Trophoblast cell (in vitro differentiated cells and primary cell): Measurements from ENCODE around the gene PHRF1.

ENCODE experiments used
- DNase-seq, 2 donors: peaks; one replicate each; pipeline ENCODE4 v3.0.0-alpha.2; 2016
- H2AFZ ChIP-seq: 2 replicates; pipeline ENCODE4 v1.6.1; 2013; ENCODE audit warnings: low read length, moderate library complexity, mild to moderate bottlenecking; ENCODE audit not compliant: insufficient read depth, poor library complexity
- H2AK5ac ChIP-seq: 2 replicates; pipeline ENCODE4 v1.6.1; 2013; ENCODE audit warnings: mild to moderate bottlenecking, low read length
- H2BK120ac ChIP-seq: 2 replicates; pipeline ENCODE4 v1.6.1; 2013; ENCODE audit warnings: low read length, mild to moderate bottlenecking, moderate library complexity; ENCODE audit not compliant: insufficient read depth, poor library complexity
- H2BK12ac ChIP-seq: 2 replicates; pipeline ENCODE4 v1.6.1; 2013; ENCODE audit warnings: mild to moderate bottlenecking, low read length, moderate library complexity
- H2BK5ac ChIP-seq: 2 replicates; pipeline ENCODE4 v1.6.1; 2013; ENCODE audit warnings: low read length, low read depth, moderate library complexity, mild to moderate bottlenecking; ENCODE audit not compliant: poor library complexity
- H3K14ac ChIP-seq: 2 replicates; pipeline ENCODE4 v1.6.1; 2013; ENCODE audit warnings: mild to moderate bottlenecking, low read length
- H3K18ac ChIP-seq: 2 replicates; pipeline ENCODE4 v1.6.1; 2013; ENCODE audit warnings: mild to moderate bottlenecking, low read length
- H3K23ac ChIP-seq: 2 replicates; pipeline ENCODE4 v1.6.1; 2013; ENCODE audit warnings: low read length
- H3K27ac ChIP-seq: 2 replicates; pipeline ENCODE4 v1.5.1; 2013; ENCODE audit warnings: low read depth, mild to moderate bottlenecking, inconsistent platforms, low read length, moderate library complexity
- H3K27me3 ChIP-seq: 2 replicates; pipeline ENCODE4 v1.6.1; 2013; ENCODE audit warnings: inconsistent platforms, mild to moderate bottlenecking, low read length, moderate library complexity; ENCODE audit not compliant: insufficient read depth
- H3K36me3 ChIP-seq, 2 experiments: 1 replicate in 1 of 2; 2 replicates in 1 of 2; pipeline ENCODE4 v1.6.1; 2013; ENCODE audit warnings: low read length in 2 of 2, mild to moderate bottlenecking in 2 of 2, moderate library complexity in 1 of 2; ENCODE audit not compliant: insufficient read depth in 2 of 2, control insufficient read depth in 1 of 2
- H3K4ac ChIP-seq: 2 replicates; pipeline ENCODE4 v1.6.1; 2013; ENCODE audit warnings: low read depth, mild to moderate bottlenecking, low read length, moderate library complexity
- H3K4me1 ChIP-seq, 2 experiments: 1 replicate in 1 of 2; 2 replicates in 1 of 2; pipeline ENCODE4 v1.6.1; 2013; ENCODE audit warnings: low read length in 2 of 2, mild to moderate bottlenecking in 2 of 2, moderate library complexity in 1 of 2; ENCODE audit not compliant: insufficient read depth in 2 of 2, control insufficient read depth in 1 of 2
- H3K4me2 ChIP-seq: 2 replicates; pipeline ENCODE4 v1.6.1; 2013; ENCODE audit warnings: inconsistent platforms, mild to moderate bottlenecking, low read length, moderate library complexity
- H3K4me3 ChIP-seq: 2 replicates; pipeline ENCODE4 v1.5.1; 2013; ENCODE audit warnings: mild to moderate bottlenecking, low read depth, low read length, inconsistent platforms
- H3K79me1 ChIP-seq: one replicate; pipeline ENCODE4 v1.6.1; 2013; ENCODE audit warnings: low read length
- H3K79me2 ChIP-seq: 2 replicates; pipeline ENCODE4 v1.6.1; 2013; ENCODE audit warnings: low read length, mild to moderate bottlenecking; ENCODE audit not compliant: control insufficient read depth, insufficient read depth, poor library complexity
- H3K9ac ChIP-seq: 2 replicates; pipeline ENCODE4 v1.6.1; 2013; ENCODE audit warnings: mild to moderate bottlenecking, low read length
- H3K9me3 ChIP-seq: 2 replicates; pipeline ENCODE4 v1.6.1; 2013; ENCODE audit warnings: low read depth, mild to moderate bottlenecking, control low read depth, inconsistent platforms, low read length; ENCODE audit not compliant: insufficient read depth
- H4K12ac ChIP-seq: 2 replicates; pipeline ENCODE4 v1.6.1; 2013; ENCODE audit warnings: low read depth, mild to moderate bottlenecking, low read length, moderate library complexity
- H4K8ac ChIP-seq: 2 replicates; pipeline ENCODE4 v1.6.1; 2013; ENCODE audit warnings: low read depth, mild to moderate bottlenecking, low read length, moderate library complexity
- H4K91ac ChIP-seq: one replicate; pipeline ENCODE4 v1.6.1; 2013; ENCODE audit warnings: low read depth, mild to moderate bottlenecking, low read length, moderate library complexity
- WGBS: extraction: QIAGEN DNeasy Blood & Tissue Kit; methylation state at CpG from one replicate; pipeline ENCODE4 v1.1.7; 2013; ENCODE audit warnings: missing lambda C conversion rate; ENCODE audit not compliant: insufficient read length, insufficient coverage; ENCODE audit errors: extremely low coverage; 5-methylcytosine and 5-hydroxymethylcytosine counted together

PHRF1 gene

GRCh38 chr11:593347-593746, 17.1 kb downstream of the PHRF1 start:
- no peak overlapping the region for H3K4me2 ChIP-seq
- no peak overlapping the region for H2AFZ ChIP-seq
- H3K9me3 ChIP-seq, result peaks cover 4% of the 10 kb centered on the region
- no peaks in the 10 kb centered on the region for H3K79me2 ChIP-seq
- no peak overlapping the region for H2AK5ac ChIP-seq
- H3K4me1 ChIP-seq, result no peaks in the 10 kb centered on the region
- H4K8ac ChIP-seq, result no peak overlapping the region
- no peak overlapping the region for H2BK120ac ChIP-seq
- no peak overlapping the region for H4K91ac ChIP-seq
- no peak overlapping the region for H3K27ac ChIP-seq
- no peak overlapping the region for H3K23ac ChIP-seq
- H3K14ac ChIP-seq, result no peak overlapping the region
- no CpG with 5 or more reads among the region's 21 CpGs for WGBS
- H2BK5ac ChIP-seq, result no peak overlapping the region
- no peak overlapping the region for H3K4me3 ChIP-seq
- DNase-seq, result no peak
- H4K12ac ChIP-seq, result no peak overlapping the region
- no peak overlapping the region for H3K9ac ChIP-seq
- H3K18ac ChIP-seq, result no peak overlapping the region
- peaks cover 79 to 82% of the 10 kb centered on the region in 2 experiments for H3K36me3 ChIP-seq
- H3K27me3 ChIP-seq, result no peaks in the 10 kb centered on the region
- no peaks in the 10 kb centered on the region for H3K79me1 ChIP-seq
- H3K4ac ChIP-seq, result no peak overlapping the region
- H2BK12ac ChIP-seq, result no peak overlapping the region

GRCh38 chr11:595400-595799, 19.1 kb downstream of the PHRF1 start:
- Histone ChIP-seq H3K79me1 (no peaks in the 10 kb centered on the region), H3K9me3 (peaks cover 2% of the 10 kb centered on the region), H4K91ac (no peak overlapping the region), H3K9ac (no peak overlapping the region), H2BK5ac (no peak overlapping the region), H3K4me2 (no peak overlapping the region), H3K36me3 (peaks cover 84 to 85% of the 10 kb centered on the region in 2 experiments), H3K18ac (no peak overlapping the region), H3K79me2 (no peaks in the 10 kb centered on the region), H3K23ac (no peak overlapping the region), H3K4ac (no peak overlapping the region), H2BK12ac (no peak overlapping the region), H3K4me3 (no peak overlapping the region), H2AFZ (no peak overlapping the region), H3K14ac (no peak overlapping the region), H3K4me1 (no peaks in the 10 kb centered on the region), H4K12ac (no peak overlapping the region), H3K27ac (no peak overlapping the region), H3K27me3 (no peaks in the 10 kb centered on the region), H2AK5ac (no peak overlapping the region), H2BK120ac (no peak overlapping the region), H4K8ac (no peak overlapping the region)
- WGBS, result no CpG with 5 or more reads among the region's 10 CpGs
- no peak for DNase-seq

GRCh38 chr11:596374-596773, 20.1 kb downstream of the PHRF1 start:
- no peaks in the 10 kb centered on the region for H3K27me3 ChIP-seq
- H2AFZ ChIP-seq, result no peak overlapping the region
- no peak overlapping the region for H2BK5ac ChIP-seq
- H4K12ac ChIP-seq, result no peak overlapping the region
- H3K36me3 ChIP-seq, result peaks cover 82 to 85% of the 10 kb centered on the region in 2 experiments
- no peaks in the 10 kb centered on the region for H3K79me2 ChIP-seq
- no peak overlapping the region for H3K4me3 ChIP-seq
- H4K91ac ChIP-seq, result no peak overlapping the region
- H3K4ac ChIP-seq, result no peak overlapping the region
- peaks cover 2% of the 10 kb centered on the region for H3K9me3 ChIP-seq
- no peak overlapping the region for H2BK120ac ChIP-seq
- no peak overlapping the region for H4K8ac ChIP-seq
- H3K4me1 ChIP-seq, result no peaks in the 10 kb centered on the region
- H3K4me2 ChIP-seq, result no peak overlapping the region
- H3K23ac ChIP-seq, result no peak overlapping the region
- H3K79me1 ChIP-seq, result no peaks in the 10 kb centered on the region
- no peak overlapping the region for H3K18ac ChIP-seq
- no peak overlapping the region for H2AK5ac ChIP-seq
- WGBS, result no CpG with 5 or more reads among the region's 10 CpGs
- DNase-seq, result no peak
- H3K14ac ChIP-seq, result no peak overlapping the region
- no peak overlapping the region for H3K9ac ChIP-seq
- no peak overlapping the region for H2BK12ac ChIP-seq
- no peak overlapping the region for H3K27ac ChIP-seq

GRCh38 chr11:597166-597725, 21.0 kb downstream of the PHRF1 start:
- Histone ChIP-seq H3K27me3 (no peaks in the 10 kb centered on the region), H2BK12ac (no peak overlapping the region), H3K27ac (no peak overlapping the region), H3K79me2 (no peaks in the 10 kb centered on the region), H2BK120ac (no peak overlapping the region), H4K91ac (no peak overlapping the region), H3K14ac (no peak overlapping the region), H3K36me3 (peaks cover 85 to 87% of the 10 kb centered on the region in 2 experiments), H2BK5ac (no peak overlapping the region), H3K9me3 (peaks cover 2% of the 10 kb centered on the region), H2AK5ac (no peak overlapping the region), H3K4me2 (no peak overlapping the region), H3K23ac (no peak overlapping the region), H3K4me1 (no peaks in the 10 kb centered on the region), H3K18ac (no peak overlapping the region), H4K8ac (no peak overlapping the region), H2AFZ (no peak overlapping the region), H4K12ac (peak overlapping the region; percentile 4), H3K79me1 (no peaks in the 10 kb centered on the region), H3K4ac (no peak overlapping the region), H3K4me3 (no peak overlapping the region), H3K9ac (no peak overlapping the region)
- no peak for DNase-seq
- no CpG with 5 or more reads among the region's 29 CpGs for WGBS
